GM19023 (cell line): ENCODE results near the gene TMIE.

Experiments used
- ATAC-seq: cut with Tn5 transposase; IDR thresholded peaks from one replicate; pipeline ENCODE4 v1.9.1; 2021; ENCODE audit warnings: mild to moderate bottlenecking, moderate library complexity; ENCODE audit not compliant: unreplicated experiment

The TMIE gene

DNA sequence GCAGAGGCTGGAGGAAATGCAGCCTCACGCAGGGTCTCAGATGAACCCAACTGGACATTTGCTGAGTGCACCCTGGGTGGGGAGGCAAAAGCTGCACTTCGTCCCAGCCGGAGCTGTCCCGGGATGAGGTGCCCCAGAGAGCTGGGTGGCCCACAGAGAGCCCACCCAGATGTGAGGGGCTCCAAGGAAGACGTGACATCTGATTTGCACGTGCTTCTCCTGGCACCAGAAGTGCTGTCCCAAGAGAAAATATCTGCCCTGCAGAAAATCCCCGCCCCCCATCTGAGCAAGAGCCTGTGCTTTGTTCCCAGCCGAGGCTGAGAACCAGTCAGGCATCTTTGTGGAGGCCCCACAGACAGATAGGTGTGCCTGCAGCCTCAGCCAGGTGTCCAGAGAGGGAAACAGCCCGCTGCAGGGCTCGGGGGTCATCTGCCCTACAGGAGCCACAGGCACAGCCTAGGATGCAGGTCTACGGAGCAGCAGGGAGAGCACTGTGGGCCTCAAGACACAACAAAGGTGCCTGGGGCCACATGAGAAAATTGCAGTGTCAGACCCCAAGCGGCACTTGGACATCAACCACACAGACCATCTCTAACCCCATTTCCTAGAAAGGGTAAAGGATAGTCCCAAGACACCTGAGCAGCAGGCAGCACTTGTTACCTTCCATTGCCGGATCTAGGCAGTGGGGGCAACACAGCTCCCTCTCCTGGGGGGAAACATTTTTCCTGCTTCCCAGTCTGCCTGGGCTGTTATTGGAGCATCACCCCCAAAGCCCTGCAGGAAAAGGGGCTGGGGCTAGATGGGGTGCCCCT lies 5.8 kb downstream of the TMIE start:
- ATAC-seq, result no peak

DNA sequence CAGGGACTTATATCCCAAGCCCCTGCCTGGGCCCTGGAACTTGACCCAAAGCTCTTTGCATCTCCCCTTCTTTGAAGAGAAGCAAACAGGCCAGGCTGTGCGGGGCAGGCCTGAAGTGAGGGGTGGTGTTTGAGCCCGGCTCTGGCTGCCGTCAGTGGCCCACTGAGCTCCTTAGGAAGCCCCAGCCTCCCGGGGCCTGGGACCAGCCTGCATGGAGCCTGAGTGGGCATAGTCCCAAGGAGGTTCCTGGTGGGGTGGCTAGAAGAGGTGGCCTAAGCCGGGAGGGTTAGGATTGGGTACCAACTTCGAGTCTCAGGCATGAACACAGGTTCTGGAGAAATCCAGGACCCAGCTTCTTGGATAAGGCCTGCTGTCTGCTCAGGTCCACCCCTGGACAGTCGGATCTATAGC lies 6.4 kb downstream of the TMIE start:
- ATAC-seq, result no peak

DNA sequence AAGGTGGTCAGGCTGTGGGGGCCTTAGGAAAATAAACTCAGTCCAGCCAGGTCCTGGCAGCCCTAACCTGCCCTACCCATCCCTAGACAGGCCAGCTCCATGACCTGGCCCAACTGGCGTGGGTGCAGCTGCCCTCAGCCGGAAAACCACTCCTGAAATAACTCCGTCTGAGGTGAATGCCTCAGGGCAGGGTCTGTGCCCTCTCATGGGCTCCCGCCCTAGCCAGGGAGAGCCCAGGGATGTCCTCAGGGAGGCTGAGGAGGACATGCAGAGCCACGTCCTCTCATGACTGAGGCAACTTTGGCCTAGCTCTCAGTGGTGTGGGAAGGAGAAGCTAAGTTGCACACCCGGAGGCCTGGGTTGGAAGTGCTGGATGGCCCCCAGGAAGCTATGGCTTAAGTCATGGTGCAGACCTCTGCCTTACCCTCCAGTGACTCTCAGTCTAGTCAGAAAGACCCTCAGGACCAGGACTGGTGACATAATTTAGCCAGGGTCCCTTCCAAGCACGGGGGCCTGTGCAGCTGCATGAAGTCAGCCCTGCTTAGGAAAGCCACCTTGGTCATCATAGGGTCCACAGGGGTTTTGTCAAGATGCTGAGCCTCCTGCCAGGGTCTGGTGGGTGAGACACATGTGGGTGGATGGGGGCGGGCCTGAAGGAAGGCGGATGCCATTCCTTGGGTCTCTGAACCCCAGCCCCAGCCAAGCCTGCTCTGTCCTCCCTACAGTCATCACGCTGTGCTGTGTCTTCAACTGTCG lies 7.4 kb downstream of the TMIE start:
- ATAC-seq, result no peak

DNA sequence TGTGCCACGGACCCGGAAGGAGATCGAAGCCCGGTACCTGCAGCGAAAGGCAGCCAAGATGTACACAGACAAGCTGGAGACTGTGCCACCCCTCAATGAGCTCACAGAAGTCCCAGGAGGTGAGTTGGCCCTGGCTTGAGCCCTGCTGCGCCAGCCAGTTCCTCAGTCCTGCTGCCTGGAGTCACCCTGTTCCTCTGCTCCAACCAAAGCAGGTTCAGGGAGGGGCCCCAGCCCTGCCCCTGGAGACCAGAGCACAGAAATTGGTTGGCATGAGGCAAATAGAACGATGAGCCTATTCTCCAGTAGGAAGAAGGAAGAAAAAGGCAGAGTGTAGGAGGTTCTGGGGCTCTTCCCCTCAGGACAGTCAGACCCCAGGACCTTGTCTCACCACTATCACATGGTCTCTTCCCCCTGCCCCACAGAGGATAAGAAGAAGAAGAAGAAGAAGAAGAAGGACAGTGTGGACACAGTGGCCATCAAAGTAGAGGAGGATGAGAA lies 8.0 kb downstream of the TMIE start:
- no peak for ATAC-seq

DNA sequence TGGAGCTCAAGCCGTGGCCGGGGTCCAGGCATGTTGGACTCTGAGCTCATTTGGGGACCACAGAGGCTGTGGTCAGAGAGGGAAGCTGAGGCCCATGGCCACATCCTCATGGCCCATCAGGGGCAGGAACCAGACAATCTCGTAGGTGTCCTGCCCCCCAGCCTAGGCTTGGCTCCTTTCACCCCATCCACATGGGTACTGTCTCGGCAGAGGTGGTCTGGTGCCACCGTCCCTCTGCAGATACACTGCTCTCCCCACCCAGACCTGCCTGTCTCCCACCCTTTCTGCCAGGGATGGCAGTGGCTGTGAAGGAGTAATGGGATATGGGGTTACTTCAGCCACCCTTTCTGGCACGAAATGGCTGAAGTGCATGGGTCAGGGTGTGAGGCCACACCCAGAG lies 8.5 kb downstream of the TMIE start:
- no peak for ATAC-seq

DNA sequence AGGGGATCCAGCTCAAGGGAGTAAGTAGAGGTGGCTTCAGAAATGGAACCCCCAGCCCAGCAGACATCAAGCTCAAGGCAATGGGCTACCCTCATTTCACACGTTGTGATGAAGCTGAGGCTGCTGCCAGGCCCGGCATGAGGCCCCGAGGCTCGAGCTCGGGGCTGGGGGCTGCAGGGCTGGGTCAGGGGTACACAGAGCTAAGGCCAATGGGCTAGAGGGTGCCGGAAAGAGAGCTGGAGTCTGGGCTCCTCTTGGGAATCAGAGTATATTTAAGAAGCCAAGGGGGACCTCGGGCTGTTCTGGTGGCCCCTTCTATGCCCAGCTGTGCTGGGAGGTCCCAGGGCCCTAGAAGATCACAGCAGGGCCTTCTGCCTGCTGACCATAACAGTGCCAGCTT lies 9.0 kb downstream of the TMIE start:
- no peak for ATAC-seq

DNA sequence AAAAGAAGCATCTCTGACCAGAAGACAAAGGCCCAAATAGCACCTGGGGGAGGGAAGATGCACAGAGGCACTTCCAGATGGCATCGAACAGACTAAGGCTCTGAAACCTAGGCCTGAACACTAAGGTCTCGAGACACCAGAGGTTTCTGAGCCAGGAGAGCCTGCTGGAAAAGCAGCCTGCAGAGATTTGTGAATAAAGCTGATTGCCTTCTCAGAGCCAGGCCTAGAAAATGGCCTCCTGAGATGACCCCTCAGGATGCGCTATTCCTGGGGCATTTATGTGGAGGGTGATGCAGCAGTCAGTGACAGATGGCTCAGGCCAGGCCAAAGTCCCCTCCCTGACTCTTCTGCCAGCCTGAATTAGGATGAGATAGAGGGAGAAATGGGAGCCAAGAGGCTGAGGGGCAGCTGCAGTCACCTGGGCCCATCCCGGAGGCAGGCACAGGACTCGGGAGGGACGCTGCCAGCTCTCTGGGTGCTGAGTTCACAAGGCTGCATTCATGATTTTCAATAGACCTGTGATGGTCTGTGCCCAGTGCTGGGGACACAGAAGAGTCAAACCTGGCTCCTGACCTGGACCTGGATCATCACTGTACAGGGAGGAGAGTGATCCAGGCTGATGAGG lies 9.6 kb downstream of the TMIE start:
- ATAC-seq, result no peak

DNA sequence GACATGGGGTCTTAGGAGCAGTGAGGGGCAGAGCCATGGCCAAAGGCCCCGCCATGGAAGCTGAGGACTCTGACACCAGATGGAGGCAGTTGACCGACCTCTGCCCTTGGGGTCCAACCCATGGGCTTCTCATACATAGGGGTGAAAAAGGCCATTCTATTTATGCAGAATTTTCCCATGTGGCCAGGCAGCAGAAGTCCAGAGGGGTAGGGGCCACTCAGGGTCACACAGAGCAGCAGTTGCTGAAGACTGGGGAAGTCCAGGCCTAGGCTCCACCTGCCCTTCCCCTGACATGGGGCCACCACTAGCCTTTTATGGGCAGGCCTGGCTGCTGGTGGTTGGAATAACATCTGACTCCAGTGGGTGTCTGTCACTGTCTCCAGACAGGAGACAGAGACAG lies 10.1 kb downstream of the TMIE start:
- ATAC-seq, result no peak

DNA sequence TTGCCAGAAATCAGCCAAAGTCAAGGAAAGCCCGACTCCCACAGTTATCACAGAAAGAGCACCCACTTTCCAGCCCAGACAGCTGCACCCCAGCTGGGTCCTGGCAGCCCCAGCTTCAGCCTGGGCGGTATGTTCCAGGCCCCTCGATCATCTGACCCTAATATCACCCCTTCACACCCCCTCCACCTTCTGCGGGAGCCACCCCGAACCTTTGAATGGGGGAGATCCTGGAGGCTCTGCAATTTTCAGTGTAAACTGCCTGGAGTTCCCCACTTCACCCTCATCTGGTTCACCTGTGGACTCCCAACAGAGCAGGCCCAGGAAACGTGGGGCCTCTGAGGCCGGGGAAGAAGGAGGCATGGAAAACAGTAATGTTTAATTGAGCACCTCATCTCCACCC lies 10.6 kb downstream of the TMIE start:
- ATAC-seq, result no peak

DNA sequence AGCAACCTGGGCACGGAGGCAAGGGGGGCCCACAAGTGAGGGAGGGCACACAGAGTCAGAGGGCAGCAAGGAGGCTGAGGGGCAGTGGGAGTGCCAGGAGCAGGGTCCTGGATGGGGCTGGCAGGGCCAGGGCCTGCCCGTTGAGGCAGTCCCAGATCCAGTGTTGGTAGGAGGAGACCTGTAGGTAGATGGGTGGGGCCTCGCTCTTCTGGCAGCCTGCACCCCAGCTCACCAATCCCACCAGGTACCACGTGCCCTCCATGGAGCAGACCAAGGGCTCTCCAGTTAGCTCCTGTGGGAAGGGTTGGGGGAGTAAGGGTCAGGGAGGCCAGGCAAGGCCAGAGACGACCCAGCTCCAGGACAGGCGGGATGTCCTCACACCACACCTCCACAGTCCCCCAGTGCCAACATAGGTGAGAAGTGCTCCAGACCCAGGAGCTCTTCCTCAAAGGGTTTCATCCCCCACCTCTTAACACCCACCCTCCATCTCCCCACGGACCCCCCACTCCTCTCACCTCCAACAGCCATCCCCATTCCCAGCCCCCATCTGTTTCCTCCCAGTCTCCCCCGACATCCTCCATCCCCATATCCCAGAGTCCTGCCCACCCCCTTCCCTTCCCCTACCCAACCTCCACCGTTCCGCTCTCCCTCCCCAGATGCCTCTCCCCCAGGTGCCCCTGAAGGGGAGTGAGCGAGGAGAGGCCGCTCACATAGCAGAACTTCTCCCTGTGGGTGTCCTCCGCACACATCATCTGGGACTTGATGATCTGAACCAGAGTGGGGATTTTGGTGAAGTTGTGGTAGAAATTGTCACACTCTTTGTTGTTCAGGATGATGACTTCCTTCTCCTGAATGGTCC lies 11.2 kb downstream of the TMIE start:
- no peak for ATAC-seq

DNA sequence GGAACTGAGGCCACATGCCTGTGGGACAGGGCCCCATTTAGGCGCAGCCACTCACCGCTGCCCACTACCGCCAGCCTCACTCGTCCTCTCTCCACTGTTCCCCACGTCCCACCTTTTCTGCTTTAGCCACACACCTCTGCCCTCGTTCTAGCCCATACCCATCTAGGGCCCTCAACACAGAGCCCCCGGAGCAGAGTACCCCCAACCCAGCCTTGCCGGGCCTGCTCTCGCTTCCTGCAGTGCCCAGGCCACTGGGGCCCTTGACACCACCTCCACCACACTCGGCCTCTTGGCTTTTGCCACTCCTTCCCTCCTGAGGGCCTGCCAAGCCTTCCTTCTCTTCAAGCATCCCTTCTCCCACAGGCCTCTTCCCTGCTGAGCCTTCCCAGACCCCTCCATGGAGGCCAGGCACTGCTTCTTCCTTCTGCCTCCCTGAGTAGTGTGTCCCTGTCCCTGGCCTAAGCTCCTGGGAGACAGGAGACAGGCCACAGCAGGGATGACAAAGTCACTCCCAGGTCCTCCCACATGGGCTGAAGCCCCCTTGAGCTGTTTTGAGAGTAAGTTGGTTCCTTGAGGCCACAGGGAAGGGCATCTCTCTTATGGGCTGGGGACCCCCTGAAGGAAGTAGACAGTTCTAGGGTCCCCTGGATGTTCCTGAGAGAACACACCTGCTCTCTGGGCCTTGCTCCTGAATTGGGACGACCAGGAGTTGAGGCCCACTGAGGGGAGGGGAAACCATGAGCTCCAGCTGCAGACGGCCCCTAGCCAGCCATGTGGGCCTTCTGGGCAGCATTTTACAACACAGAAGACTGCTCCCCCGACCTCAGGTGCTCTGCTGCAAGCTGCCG lies 12.1 kb downstream of the TMIE start:
- ATAC-seq, result no peak

DNA sequence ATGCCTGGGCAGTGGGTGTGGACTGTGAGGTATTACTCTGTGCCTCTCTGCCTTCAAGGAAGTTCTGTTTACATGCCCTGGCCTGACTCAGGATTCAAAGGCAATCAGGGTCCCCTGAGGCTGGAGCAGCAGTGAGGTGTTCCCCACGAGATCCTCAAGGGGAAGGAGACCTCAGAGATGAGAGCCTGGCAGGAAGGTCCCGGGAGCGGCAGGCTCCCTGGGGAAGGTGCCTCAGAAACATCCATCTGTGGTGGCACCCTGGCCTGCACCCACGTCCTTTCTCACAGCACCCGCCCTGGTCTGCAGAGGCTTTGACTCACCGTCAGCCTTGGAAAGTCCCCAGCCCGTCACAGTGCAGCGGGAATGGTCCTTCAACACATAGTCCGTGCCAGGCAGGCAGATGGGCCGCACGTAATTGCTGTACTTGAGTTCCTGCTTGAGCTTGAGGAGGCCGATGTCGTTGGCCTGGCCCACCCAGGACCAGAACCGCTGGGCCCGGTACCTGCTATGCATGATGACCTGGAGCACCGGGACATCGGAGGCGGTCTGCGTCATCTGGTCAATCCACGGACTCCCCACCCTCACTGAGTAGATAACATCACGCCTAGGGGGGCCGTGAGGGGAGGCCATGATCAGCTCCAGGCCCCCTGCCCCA lies 12.8 kb downstream of the TMIE start:
- peak; percentile 59 for ATAC-seq

DNA sequence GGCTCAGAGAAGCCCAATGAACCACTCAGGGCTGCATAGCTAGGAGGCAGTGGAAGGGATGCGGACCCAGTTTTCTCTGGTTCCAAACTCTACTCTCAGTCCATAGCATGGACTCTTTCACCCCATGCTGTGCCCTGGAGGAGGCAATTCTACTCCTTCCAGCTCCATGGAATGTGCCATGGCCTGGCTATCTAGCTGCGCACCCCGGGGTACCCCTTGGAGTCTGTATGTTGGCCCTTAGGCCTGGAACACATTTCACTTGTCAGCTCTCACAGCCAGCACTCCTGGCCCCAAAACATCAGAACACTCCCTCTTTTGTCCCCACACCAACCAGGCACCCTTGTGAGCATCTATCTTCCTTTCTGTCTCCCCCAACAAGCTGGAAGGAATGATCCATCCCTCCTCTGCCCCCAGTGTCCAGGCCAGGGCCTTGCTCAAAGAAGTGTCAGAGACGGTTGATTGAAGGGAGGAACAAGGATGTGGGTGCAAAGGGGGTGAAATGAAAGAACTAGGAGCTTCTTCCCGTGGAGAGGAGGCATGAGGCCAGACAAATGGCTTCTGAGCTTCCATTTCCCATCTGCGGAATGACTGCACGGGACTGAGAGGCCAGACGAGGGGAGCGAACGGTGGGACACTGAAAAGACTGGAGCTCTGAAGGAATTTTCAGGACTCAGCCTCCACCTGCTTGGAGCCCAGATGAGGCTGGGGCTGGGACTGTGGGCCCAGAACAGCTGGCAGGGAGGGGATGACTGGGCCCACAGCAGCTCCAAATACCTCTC lies 13.7 kb downstream of the TMIE start:
- ATAC-seq, result no peak

DNA sequence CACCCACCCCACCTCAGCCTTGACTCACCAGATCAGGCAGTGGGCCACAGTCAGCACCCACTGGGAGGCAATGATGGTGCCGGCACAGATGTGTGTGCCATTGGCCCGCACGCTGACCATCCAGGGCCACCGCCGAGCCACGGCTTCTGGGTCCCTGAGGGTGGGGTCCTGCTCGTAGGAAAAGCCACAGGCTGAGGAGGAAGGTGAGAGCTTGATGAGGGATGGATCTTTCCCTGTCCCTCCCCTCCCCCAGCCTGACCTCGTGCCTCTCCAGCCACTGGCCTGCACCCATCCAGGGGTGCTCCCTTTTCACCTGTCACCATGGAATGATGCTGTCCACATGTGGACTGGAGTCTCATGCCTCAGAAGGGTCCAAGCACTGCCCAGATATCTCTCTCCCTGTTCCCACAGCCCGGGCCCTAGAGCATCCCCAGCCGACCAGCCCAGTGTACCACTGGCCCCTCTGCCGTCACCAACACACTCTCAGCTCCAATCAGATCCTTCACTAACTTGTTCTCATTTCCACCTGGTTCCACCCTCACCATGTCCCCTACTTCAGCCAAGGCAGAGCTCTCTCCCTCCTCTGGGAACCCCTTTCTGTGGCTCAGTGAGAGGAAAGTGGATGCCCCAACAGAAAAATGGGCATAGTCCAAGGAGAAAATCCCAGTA lies 14.4 kb downstream of the TMIE start:
- no peak for ATAC-seq

DNA sequence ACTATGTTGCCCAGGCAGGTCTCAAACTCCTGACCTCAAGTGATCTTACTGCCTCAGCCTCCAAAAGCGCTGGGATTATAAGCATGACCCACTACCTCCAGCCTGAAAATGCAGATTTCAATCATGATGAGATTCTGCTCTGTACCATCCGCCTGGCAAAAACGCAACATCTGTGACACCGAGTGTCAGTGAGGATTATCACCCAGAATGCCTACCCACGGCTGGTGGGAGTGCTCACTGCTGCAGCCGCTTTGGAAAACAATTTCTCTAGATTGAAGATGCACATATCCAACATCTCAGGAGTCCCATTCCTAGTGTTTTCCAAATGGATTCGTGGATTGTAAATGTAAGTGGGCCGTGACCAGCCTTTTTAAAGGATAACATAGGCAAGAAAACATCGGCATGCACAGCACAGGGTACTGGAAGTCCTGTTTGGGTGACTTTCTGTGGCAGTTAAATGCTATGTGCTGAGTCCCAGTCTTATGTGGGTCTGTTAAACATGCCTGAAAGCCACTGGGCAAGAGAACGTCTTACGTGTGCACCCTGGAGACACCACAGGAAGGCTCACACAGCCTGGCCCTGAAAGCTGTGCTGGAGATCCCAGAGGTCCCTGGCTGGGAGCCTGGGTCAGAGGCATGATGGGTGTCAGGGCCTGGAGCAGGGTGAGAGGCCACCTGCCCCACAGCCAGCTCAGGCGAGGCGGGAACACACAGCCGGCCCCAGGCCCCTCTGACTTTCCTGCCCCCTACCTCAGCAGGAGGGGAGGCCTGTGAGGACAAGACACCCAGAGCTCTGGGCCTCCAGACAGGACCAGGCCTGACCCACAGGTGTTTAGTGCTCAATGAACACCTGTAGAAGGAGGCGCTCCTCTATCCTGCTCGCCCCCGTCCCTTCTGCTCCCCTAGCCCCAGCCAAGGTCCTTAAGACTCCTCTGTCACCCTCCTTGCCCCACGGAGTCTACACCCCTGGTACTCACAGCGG lies 15.6 kb downstream of the TMIE start:
- no peak for ATAC-seq

DNA sequence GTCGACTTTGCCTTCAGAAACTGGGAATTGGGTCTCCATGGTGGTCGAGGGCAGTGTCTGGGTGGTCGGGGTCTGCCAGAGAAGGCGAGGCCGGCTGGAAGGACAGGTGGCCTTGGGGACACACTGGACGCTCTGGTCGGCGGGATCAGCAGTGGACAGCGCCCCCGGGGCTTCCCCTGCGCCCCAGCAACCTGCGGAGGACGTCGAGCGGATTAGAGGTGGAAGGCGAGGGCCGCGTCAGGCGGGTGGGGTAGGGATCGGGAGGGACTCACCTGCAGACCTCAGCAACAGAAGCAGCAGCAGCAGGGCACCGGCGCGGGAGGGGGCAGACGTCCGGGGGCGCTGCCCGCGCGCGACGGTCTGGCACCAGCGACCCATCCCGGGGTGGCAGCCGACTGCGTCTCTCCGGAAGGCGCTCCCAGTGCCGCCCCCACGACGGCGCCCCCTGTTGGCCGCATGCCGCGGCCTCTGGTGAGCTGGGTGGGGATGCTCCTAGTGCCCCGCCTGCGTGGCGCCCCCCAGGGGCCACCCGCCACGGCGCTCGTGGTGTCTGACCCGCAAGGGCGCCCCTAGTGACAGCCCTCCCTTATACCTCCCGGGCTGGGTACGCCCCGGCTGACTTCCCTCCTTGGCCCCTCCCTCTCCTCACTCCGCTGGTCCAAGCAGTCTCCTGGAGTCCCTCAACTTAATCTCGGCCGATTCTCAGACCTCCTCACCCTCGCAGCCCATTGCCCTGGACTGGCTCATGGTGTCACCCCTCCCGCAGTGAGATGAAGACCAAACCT lies 16.4 kb downstream of the TMIE start, which contains the start of gene PRSS50:
PRSS50 (minus strand) TSS at position 423 of the 785 bp plus-strand sequence; CDS start at position 378, 45 bp downstream.
- ATAC-seq, result no peak
